HepG2 (cell line): ENCODE results near the gene NGEF. TPM values are rescaled to one million over a fixed set of nuclear protein-coding genes. Genes with fewer than 3 reads are reported as not detected.
A peak's percentile ranks its signal among the peaks of the same experiment; 100 is the strongest.

Experiments used
- DNMT3B ChIP-seq: conservative IDR thresholded peaks from 2 replicates; pipeline ENCODE4 v1.6.1; 2016; ENCODE audit warnings: missing biosample characterization, control low read depth
- HNRNPH1 ChIP-seq: fragments of 200-400 bp; formaldehyde crosslinking; optimal IDR thresholded peaks from 2 replicates; pipeline ENCODE3; 2017; ENCODE audit warnings: mild to moderate bottlenecking, low read depth, low read length
- JUN ChIP-seq: sonication (generic); formaldehyde crosslinking; IDR thresholded peaks from 2 replicates; pipeline ENCODE4 v1.4.0; 2020; ENCODE audit warnings: mild to moderate bottlenecking, missing genetic modification reagents
- KDM2A ChIP-seq: sonication (generic); formaldehyde crosslinking; IDR thresholded peaks from 2 replicates; pipeline ENCODE4 v1.4.0; 2020; ENCODE audit warnings: low read depth, missing genetic modification reagents, borderline replicate concordance
- KDM5B ChIP-seq: sonication (generic); formaldehyde crosslinking; IDR thresholded peaks from 2 replicates; pipeline ENCODE4 v1.4.0; 2020; ENCODE audit warnings: missing genetic modification reagents, mild to moderate bottlenecking, borderline replicate concordance
- NFYC ChIP-seq: IDR thresholded peaks from 2 replicates; pipeline ENCODE4 v1.6.1; 2016; ENCODE audit warnings: missing genetic modification reagents, missing compliant biosample characterization
- PLRG1 ChIP-seq: fragments of 450-650 bp; conservative IDR thresholded peaks from 2 replicates; pipeline ENCODE4 v1.6.1; 2016
- PTBP1 ChIP-seq: fragments of 200-400 bp; formaldehyde crosslinking; IDR thresholded peaks from 2 replicates; pipeline ENCODE4 v1.6.1; 2018; ENCODE audit warnings: low read length, low read depth; ENCODE audit not compliant: poor library complexity, severe bottlenecking
- SOX5 ChIP-seq: IDR thresholded peaks from 2 replicates; pipeline ENCODE4 v1.6.1; 2016; ENCODE audit warnings: borderline replicate concordance
- SRSF1 ChIP-seq: fragments of 200-400 bp; formaldehyde crosslinking; optimal IDR thresholded peaks from 2 replicates; pipeline ENCODE3; 2017; ENCODE audit warnings: mild to moderate bottlenecking, low read depth, low read length, moderate library complexity
- WIZ ChIP-seq: sonication (generic); formaldehyde crosslinking; IDR thresholded peaks from 2 replicates; pipeline ENCODE4 v1.5.1; 2020; ENCODE audit warnings: mild to moderate bottlenecking, missing genetic modification reagents
- ZFAT ChIP-seq: sonication (generic); formaldehyde crosslinking; conservative IDR thresholded peaks from 2 replicates; pipeline ENCODE4 v1.8.1; 2023; ENCODE audit warnings: missing genetic modification reagents, inconsistent platforms
- ZKSCAN5 ChIP-seq: sonication (generic); formaldehyde crosslinking; IDR thresholded peaks from 2 replicates; pipeline ENCODE4 v1.5.1; 2020; ENCODE audit warnings: mild to moderate bottlenecking, missing genetic modification reagents
- ZNF343 ChIP-seq: sonication (generic); formaldehyde crosslinking; IDR thresholded peaks from 2 replicates; pipeline ENCODE4 v1.4.0; 2020; ENCODE audit warnings: mild to moderate bottlenecking, missing genetic modification reagents
- ZNF629 ChIP-seq: sonication (generic); formaldehyde crosslinking; conservative IDR thresholded peaks from 2 replicates; pipeline ENCODE4 v1.5.0; 2020; ENCODE audit warnings: missing genetic modification reagents
- ZNF670 ChIP-seq: sonication (generic); formaldehyde crosslinking; IDR thresholded peaks from 2 replicates; pipeline ENCODE4 v1.8.0; 2022; ENCODE audit warnings: mild to moderate bottlenecking, missing genetic modification reagents, borderline replicate concordance
- ZNF782 ChIP-seq: sonication (generic); formaldehyde crosslinking; IDR thresholded peaks from 2 replicates; pipeline ENCODE4 v1.4.0; 2020; ENCODE audit warnings: missing genetic modification reagents, mild to moderate bottlenecking, borderline replicate concordance
- polyA plus RNA-seq, 8 experiments: library from polyadenylated mRNA; depleted of rRNA in 3 of 8; stranded (reverse) in 7 of 8; unstranded in 1 of 8; fragments of >200 nt; fragmentation: Illumina TruSeq in 4 of 8; extraction: Trizol in 4 of 8; gene quantifications; 2 replicates each; pipeline versions ENCODE4 v1.2.1 to v1.2.3, GENCODE V29; 2011 to 2016; ENCODE audit warnings: low read depth in 4 of 8, missing spikeins in 1 of 8, mixed read lengths in 1 of 8; ENCODE audit not compliant: insufficient read depth in 1 of 8
- total RNA-seq, 5 experiments: library from RNA; depleted of rRNA; stranded (reverse); fragments of >200 nt; fragmentation: Illumina TruSeq; extraction: Trizol; gene quantifications; 2 replicates each; pipeline ENCODE4 v1.2.3, GENCODE V29; 2016; ENCODE audit warnings: low read depth in 1 of 5
- TF ChIP-seq, protein P1 (sequence below): IDR thresholded peaks from 2 replicates; pipeline ENCODE4 v1.6.1; 2016; ENCODE audit warnings: mild to moderate bottlenecking
- TF ChIP-seq, protein P2 (sequence below): IDR thresholded peaks from 2 replicates; pipeline ENCODE4 v1.4.0; 2020; ENCODE audit warnings: mild to moderate bottlenecking, missing genetic modification reagents
- TF ChIP-seq, protein P3 (sequence below): sonication (generic); formaldehyde crosslinking; IDR thresholded peaks from 2 replicates; pipeline ENCODE4 v1.4.0; 2020; ENCODE audit warnings: missing genetic modification reagents
- TF ChIP-seq, protein P4 (sequence below): sonication (generic); formaldehyde crosslinking; IDR thresholded peaks from 2 replicates; pipeline ENCODE4 v1.4.0; 2020; ENCODE audit warnings: mild to moderate bottlenecking, missing genetic modification reagents

The NGEF gene
- total and polyA plus RNA-seq, 2 of the 13 experiments (the other 11 are each of a cell fraction or from before 2014, with no cell fraction given) = 14.4 to 36.9 TPM

GRCh38 chr2:232876978-232877441 is 136.0 kb downstream of the NGEF start (continued):
- TF ChIP-seq, protein P1, sequence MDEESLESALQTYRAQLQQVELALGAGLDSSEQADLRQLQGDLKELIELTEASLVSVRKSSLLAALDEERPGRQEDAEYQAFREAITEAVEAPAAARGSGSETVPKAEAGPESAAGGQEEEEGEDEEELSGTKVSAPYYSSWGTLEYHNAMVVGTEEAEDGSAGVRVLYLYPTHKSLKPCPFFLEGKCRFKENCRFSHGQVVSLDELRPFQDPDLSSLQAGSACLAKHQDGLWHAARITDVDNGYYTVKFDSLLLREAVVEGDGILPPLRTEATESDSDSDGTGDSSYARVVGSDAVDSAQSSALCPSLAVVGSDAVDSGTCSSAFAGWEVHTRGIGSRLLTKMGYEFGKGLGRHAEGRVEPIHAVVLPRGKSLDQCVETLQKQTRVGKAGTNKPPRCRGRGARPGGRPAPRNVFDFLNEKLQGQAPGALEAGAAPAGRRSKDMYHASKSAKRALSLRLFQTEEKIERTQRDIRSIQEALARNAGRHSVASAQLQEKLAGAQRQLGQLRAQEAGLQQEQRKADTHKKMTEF = no peak; the same call in 1 of the 2 replicates
- TF ChIP-seq, protein P2, sequence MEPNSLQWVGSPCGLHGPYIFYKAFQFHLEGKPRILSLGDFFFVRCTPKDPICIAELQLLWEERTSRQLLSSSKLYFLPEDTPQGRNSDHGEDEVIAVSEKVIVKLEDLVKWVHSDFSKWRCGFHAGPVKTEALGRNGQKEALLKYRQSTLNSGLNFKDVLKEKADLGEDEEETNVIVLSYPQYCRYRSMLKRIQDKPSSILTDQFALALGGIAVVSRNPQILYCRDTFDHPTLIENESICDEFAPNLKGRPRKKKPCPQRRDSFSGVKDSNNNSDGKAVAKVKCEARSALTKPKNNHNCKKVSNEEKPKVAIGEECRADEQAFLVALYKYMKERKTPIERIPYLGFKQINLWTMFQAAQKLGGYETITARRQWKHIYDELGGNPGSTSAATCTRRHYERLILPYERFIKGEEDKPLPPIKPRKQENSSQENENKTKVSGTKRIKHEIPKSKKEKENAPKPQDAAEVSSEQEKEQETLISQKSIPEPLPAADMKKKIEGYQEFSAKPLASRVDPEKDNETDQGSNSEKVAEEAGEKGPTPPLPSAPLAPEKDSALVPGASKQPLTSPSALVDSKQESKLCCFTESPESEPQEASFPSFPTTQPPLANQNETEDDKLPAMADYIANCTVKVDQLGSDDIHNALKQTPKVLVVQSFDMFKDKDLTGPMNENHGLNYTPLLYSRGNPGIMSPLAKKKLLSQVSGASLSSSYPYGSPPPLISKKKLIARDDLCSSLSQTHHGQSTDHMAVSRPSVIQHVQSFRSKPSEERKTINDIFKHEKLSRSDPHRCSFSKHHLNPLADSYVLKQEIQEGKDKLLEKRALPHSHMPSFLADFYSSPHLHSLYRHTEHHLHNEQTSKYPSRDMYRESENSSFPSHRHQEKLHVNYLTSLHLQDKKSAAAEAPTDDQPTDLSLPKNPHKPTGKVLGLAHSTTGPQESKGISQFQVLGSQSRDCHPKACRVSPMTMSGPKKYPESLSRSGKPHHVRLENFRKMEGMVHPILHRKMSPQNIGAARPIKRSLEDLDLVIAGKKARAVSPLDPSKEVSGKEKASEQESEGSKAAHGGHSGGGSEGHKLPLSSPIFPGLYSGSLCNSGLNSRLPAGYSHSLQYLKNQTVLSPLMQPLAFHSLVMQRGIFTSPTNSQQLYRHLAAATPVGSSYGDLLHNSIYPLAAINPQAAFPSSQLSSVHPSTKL = 0 out of 2 replicates have a peak, but pooled peaks have one; percentile 10
- TF ChIP-seq ZNF782 (CRISPR knock-in tag) (no peak), ZNF343 (CRISPR knock-in tag) (no peak), JUN (no peak), PLRG1 (no peak), ZNF670 (CRISPR knock-in tag) (no peak; the same call in 1 of the 2 replicates), ZKSCAN5 (CRISPR knock-in tag) (no peak), DNMT3B (CRISPR knock-in tag) (0 out of 2 replicates have a peak, but pooled peaks have one; percentile 36), NFYC (CRISPR knock-in tag) (no peak), HNRNPH1 (peak; percentile 25), ZFAT (no peak), WIZ (CRISPR knock-in tag) (no peak), KDM2A (CRISPR knock-in tag) (peak; percentile 71; the same call in 1 of the 2 replicates), KDM5B (CRISPR knock-in tag) (no peak; the same call in 1 of the 2 replicates), PTBP1 (no peak), SRSF1 (peak; percentile 86), SOX5 (CRISPR knock-in tag) (no peak), ZNF629 (CRISPR knock-in tag) (no peak)
- TF ChIP-seq, protein P3, sequence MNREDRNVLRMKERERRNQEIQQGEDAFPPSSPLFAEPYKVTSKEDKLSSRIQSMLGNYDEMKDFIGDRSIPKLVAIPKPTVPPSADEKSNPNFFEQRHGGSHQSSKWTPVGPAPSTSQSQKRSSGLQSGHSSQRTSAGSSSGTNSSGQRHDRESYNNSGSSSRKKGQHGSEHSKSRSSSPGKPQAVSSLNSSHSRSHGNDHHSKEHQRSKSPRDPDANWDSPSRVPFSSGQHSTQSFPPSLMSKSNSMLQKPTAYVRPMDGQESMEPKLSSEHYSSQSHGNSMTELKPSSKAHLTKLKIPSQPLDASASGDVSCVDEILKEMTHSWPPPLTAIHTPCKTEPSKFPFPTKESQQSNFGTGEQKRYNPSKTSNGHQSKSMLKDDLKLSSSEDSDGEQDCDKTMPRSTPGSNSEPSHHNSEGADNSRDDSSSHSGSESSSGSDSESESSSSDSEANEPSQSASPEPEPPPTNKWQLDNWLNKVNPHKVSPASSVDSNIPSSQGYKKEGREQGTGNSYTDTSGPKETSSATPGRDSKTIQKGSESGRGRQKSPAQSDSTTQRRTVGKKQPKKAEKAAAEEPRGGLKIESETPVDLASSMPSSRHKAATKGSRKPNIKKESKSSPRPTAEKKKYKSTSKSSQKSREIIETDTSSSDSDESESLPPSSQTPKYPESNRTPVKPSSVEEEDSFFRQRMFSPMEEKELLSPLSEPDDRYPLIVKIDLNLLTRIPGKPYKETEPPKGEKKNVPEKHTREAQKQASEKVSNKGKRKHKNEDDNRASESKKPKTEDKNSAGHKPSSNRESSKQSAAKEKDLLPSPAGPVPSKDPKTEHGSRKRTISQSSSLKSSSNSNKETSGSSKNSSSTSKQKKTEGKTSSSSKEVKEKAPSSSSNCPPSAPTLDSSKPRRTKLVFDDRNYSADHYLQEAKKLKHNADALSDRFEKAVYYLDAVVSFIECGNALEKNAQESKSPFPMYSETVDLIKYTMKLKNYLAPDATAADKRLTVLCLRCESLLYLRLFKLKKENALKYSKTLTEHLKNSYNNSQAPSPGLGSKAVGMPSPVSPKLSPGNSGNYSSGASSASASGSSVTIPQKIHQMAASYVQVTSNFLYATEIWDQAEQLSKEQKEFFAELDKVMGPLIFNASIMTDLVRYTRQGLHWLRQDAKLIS (CRISPR knock-in tag) = no peak
- TF ChIP-seq, protein P4, sequence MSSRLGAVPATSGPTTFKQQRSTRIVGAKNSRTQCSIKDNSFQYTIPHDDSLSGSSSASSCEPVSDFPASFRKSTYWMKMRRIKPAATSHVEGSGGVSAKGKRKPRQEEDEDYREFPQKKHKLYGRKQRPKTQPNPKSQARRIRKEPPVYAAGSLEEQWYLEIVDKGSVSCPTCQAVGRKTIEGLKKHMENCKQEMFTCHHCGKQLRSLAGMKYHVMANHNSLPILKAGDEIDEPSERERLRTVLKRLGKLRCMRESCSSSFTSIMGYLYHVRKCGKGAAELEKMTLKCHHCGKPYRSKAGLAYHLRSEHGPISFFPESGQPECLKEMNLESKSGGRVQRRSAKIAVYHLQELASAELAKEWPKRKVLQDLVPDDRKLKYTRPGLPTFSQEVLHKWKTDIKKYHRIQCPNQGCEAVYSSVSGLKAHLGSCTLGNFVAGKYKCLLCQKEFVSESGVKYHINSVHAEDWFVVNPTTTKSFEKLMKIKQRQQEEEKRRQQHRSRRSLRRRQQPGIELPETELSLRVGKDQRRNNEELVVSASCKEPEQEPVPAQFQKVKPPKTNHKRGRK (CRISPR knock-in tag) = no peak
